HG03342 (cell line): ENCODE measurements around the gene FAM117A.
A peak's percentile ranks its signal among the peaks of the same experiment; 100 is the strongest.

Source experiments
- ATAC-seq: cut with Tn5 transposase; IDR thresholded peaks from one replicate; pipeline ENCODE4 v1.9.1; 2021; ENCODE audit warnings: mild to moderate bottlenecking, moderate library complexity; ENCODE audit not compliant: unreplicated experiment

The FAM117A gene

DNA sequence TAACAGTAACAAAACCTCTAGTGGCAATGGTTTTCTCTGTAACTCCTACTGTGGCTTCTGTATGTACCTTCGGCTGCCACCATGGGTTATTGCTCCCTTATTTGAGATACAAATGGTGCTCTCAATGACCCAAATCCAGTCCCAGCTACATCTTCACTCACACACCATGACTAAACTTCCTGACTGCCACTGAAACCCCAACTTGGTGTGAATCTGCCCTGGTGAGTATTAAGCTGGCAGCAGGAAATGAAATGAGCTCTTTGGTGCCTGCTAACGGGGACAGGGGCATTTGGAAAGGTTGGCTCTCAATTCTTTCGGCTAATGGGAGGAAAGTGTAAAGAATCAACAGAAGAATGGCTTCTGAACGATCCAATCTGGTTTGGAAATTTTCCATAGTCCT, 48.7 kb downstream of the FAM117A start:
- no peak for ATAC-seq

DNA sequence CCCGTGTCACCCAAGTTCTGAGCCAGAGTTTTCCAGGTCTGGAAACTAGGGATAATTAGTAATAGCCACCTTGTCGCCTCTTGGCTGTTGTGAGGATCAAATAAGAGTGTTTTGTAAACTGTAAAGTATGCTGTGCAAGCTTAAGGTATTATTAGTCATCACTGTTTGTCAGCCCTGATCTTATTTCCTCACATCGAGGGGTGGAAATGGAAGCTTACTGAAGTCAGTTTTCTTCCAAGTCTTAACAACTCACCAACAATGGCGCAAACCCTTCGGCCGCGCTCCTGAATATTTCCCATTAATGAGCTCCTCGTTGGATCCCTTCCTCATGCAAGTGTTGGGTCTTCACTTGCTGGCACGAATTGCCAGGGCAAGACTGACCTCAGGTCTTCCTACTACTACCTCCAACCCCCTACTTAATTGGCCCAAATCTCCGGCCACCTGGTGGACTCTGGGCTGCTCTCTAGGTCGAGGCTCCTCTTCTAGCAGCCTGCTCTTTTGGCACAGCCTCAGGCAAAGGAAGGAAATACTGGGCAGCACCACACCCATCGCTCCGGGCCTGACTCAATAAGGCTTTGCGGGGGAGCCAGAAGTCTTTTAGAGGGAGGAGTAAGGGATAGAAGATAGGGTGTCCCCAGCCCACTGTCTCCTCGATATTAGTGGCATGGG, 55.3 kb downstream of the FAM117A start:
- no peak for ATAC-seq

DNA sequence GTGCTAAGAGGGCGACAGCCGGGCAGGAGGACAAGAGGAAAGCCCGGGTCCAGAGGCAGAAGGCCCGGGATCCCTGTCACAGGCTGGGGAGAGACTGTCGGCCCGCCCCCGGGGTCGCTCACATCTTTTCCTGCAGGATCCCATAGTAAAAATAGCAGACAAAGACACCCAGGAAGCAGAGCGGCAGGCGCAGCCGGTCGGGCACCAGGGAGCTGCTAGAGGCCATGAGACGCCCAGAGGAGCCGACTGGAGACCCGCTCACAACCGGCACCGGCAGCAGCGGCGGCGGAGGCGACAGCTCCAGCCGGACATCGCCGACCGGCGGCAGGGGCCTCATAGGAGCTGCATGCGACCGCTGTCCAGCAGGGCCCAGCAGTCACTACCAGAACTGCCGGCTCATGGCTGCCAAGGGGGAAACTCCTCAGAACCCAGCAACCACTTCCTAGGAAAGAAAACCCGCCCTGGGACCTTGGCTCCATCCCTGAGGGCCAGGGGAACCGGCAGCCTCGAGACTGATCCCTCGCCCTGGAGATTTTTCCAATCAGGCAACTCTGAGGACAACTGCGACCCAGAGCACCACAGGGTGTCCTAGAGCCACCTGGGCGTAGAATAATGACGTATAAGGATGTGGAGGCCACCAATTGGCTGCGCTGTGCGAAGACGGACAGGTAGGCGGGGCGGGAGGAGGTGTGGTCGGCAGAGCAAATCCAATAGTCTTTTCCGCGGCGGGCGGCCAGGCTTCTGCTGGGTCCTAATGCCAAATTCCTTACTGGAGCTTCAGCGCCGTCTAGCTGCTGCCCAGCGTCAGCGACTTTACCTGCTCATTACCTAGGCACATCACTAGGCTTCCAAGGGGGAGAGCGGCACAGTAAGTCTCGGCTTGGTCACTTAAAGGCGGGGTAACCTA, 56.1 kb downstream of the FAM117A start, which contains the start of gene SLC35B1:
TSS of gene SLC35B1 (minus strand) at position 357 of the 907 bp plus-strand sequence. CDS start at position 226, 131 bp downstream.
- ATAC-seq, result peak; percentile 91

DNA sequence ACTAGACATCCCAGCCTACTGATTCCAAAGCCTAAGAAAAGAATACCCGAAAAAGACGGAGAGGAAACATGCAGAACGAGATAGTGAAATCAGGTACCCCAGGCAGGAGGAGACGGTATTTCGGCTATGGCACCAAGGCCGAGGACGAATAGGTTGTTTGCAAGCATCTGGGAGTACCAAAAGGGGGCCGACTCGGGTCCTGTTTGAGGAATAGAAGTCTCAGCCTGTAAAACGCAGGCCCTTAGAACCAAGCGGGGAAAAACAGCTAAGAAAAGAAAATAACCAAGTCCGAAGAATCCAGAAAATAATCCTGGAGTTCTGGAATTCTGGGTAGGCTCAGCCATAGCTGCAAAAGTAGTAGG, 56.7 kb downstream of the FAM117A start:
- no peak for ATAC-seq

DNA sequence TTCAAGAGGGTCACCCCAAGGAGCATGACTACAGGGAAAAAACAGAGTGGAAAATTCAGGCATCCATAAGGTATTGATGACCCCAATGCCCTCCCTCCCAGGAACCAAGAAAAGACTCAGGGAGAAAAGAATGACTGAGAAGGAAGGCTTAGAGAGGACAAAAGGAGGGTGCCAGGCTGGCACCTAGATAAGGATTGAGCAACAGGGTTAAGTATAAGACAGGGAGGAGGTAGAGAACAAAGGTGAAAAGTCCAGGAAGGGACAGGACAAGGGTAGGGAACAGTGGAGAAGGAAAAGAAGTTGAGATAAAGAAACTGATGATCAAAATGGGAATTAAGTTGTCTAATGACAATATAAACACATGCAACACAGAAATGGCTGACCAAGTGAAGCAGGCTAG, 58.7 kb downstream of the FAM117A start:
- ATAC-seq, result no peak

DNA sequence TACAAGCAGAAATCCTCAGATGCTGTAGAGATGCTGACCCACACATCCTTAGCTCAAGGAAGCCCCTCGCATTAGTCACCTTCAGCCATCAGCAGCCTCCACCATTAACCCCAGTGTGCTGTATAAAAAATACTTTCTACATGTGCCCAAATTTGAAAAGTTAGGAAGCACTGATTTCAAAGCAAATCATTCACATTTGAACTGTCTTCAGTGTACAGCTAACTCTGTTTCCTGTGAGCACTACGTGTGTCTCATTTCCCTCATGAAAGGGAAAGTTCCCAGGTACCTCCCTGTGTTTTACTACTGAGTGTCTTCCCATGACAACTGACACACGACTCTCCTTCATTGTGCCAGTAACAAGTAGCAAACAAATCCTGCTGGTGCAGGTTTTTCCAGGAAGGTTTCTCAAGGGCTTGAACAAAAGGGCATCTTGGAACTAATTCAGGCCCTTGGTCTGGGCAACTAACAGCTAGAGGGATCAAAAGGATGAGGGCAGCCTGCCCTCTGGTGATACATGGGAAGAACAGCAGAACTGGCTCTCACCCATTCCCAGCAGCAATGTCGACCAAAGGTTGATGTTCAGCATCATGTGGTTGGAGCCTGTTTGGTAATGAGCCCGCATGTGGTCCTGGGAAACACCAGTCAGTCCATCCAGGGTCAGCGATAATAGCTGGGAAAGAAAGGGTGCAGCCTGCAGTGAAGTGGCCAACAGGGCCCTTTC, 60.2 kb downstream of the FAM117A start:
- no peak for ATAC-seq

DNA sequence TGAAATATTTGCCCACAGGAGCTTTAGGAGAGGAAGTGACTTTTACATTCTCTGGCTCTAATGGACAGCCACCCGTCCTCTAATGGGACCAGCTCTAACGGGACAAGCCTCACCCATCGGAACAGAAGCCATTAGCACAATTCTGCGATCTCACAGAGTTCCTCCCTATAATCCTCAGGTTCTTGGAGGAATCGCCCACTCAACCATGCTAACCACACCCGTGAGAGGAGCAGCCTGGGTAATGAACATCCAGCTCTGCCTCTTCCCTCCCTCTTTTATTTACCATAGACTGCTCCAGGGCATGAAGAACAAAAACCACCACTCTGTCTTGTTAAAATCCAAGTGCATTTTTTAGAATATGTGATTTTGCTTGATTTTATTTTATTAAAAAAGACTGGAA, 63.0 kb downstream of the FAM117A start:
- no peak for ATAC-seq

DNA sequence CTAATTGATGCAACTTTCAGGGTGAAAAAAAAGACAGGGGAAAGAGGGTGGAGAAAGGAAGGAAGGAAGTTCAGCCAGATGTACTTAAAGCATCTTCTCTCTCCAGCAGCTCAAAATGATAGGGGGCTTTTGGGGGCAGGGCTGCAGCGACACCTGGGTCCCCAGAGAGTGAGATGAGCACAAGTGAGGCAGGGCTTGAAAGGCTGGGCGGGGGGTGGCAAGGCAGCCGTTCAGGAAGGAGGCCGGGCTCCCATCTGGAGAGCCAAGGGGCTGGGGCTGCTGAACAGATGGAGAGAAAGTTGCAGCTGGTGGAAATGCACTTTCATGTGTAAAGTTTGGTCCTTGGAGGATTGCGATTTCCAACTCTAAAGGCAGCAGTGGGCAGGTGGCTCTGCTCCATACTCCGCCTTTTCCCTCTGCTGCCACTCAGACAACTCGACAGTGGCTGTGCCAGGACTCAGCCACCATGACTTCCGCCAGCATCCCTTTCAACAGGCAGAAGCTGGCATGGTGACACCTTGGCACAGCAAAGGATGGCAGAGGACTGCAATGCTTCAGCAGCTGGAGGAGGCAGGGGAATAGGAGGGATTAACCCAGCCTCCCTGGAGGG, 63.9 kb downstream of the FAM117A start:
- no peak for ATAC-seq

DNA sequence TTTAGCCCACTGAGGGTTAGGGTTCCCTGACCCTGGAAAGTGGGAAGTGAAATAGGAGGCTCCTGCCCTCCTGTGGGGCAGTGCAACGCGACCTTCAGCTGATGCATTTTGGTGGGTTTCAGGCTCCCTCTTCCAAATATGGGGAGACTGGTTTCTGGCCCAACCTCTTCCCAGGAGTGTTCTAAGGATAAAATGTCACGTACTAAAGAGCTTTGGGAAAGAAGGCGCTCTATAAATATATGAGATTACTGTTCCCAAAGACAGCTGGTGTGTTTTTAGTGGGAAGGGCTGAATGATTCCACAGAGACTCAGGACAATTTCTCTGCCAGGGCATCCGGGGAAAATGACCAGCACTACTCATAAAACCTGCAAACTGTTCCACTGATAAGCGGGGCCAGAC, 65.9 kb downstream of the FAM117A start:
- no peak for ATAC-seq

DNA sequence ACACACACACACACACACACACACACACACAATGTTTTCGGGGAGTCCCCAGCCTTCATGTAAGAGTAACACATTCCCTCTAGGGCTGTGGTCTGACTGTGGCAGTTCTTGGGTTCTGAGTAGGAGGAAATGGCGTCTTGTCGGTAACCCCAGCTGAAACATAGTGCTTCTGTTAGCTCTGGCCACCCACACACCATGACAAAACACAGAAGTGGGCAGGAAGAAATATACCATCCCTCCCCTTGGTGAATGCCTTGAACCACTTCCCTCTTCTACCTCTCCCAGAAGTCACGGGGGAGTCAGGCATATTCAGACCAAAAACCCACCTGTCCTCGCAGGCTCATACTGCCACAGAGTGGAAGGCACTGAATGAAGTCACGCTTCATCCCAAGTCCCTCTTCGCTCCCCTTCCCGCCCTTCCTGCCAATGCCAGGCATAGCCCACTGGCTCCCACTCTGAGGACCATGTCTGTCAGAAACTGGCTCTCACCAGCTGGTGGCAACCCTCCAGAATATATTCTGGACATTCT, 67.6 kb downstream of the FAM117A start:
- ATAC-seq, result no peak

DNA sequence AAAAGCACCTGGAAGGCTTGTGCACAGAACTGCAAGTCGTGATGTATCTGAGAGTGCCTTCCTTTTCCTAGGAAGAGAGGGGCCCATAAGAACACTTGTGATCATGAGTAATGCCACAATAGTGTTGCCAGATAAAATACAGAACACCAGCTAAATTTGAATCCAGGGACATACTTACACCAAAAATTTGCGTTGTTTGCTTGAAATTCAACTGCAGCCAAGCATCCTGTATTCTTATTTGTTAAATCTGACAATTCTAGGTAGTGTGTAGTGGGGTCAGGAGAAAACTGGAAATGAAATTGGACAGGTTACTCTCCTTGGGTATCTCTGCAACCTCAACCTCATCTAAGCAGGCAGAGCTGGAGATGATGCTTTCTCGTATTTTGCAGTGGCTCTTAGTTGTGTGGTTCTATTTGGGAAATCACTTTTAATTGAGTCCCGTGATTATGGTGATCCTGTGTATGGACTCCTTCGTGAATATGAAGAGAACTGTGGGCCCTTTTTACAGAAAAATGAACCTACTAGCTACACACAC, 68.2 kb downstream of the FAM117A start:
- ATAC-seq, result no peak

DNA sequence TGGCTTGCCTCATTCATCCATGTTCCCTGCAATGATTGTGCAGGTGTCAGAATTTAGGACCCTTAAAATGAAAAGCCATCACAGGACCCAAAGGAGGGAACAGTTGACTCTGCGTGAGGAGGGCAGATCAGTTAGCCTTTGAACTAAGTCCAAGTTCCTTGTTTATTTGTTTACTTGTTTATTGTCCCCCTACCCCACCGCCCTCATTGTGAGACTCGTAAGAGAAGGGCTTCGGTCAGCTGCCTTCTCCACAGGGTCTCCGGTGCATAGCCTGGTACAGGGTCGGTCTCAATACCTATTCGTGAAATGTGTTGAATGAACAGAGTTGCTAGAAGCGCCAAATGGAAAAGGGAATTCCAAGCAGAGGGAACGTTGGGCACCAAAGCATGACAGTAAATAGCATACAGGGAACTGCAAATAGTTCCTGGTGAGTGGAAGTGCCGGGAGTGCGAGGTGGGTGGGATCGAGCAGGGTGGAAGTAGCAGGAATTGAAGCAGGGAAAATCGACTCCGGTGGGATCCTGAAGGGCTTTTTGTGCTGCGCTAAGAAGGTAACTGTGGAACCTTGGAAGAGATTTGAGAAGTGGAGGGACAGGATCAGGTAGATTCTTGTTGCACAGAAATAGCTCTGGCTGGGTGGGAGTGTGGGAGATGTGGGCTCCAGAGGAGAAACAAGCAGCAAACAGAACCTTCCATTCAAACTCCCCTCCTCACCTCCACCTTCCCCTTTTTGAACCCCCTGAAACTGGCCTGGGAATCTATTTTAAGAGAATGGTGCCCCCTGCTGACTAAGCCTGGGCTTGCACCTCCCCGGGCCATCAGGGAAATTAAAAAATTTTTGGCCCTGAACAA, 68.9 kb downstream of the FAM117A start:
- no peak for ATAC-seq

DNA sequence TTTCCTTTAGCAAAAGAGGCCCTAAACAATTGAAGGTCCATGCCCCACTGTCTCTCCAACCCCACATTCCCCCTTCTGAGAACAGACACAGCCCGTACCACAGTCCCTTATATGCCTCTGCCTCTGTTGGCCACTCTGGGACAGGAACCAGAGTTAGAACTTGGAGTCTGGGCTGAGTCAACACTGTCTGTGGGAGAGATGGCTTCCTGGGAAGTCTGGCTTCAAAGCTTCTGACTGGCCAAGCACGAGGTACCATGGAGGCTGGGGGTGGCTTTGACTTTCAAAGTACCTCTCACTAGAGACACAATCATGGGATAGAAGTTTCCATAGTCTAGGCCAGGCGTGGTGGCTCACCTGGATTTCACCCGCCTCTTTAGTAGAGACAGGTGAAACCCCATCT, 71.2 kb downstream of the FAM117A start:
- ATAC-seq, result no peak

DNA sequence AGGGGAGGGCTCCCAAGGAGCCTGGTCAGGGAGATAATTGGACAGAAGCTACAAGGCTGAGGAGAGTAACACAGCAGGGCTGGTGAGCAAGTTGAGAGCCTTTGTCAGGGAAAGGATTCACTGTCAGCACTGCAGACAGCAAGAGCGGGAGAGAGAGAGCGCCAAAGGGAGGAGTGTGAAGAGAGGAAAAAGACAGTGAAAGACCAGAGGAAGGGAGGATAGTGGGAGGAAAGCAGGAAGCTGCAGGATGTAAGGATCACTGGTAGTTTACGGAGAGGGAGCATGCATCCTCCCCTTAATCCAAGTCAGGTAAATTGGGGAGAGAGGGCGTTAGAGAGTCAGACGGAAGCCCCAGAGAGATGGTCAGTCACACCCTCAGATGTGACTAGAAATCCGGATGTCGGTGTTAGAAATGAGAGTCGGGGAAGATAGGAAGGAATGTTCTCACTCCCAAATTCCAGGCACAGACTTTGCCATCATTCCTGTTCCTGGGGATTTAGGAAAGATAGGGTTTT, 72.2 kb downstream of the FAM117A start:
- no peak for ATAC-seq

DNA sequence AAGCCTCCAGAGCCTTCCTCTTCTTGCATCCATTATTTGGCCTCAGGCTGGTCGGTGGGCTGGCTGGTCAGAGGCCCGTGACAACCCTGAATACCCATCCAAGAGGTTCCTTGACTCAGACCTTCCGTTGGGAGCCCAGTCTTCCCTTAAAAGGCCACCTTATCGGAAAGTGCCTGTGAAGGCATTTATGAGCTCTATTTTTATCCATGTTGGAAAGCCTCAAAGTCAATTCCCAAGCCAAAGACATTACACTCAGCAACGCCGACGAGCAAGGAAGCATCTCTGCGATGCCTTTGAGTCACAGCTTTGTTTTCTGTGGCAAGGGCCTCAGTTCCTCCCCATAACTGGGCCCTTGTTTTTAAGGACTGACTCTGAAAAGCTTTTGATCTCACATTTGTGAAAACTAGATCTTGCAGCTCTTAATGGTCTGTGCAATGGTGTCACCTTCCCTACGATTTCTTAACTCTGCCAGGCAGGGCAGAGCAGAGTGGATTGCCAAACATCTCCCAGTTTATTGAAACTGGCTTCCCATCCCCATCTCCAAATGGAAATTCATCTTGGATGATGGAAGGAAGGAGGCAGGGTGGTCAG, 72.8 kb downstream of the FAM117A start:
- ATAC-seq, result no peak

DNA sequence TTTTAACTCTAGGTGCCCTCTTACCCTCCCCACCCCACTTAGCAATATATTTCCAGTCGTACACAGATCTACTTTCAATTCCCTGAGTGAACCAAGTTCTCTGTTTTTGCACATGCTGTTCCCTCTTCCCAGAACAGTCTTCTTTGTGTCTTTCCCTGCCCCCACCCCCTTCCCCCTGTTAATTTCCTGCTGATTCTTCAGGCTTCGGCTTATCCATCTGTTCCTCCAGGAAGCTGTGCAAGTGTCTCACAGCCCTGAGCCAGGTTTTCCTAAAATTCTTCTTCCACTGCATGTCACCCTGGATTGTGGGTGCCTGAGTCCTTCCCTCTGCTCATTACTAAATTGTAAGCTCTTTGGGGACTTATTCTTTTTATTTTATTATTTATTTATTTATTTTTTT, 73.7 kb downstream of the FAM117A start:
- ATAC-seq, result no peak

DNA sequence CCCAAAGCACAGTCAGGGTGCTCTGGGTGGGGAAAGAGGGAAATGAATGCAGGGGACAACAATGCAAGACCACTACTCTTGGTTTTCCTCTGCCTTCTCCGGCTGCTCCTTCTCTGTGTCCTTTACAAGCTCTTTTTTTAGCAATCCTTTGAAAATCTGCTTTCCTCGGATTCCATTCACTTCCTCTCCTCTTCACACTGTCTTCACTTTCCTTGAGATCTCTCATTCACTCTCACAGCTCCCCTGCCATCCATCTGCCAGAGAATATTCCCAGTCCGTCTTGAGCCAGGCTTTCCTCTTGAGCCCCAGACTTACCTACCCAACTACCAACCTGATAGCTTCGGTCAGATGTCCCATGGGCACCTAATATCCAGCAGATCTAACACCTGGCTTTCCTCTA, 75.1 kb downstream of the FAM117A start:
- no peak for ATAC-seq

DNA sequence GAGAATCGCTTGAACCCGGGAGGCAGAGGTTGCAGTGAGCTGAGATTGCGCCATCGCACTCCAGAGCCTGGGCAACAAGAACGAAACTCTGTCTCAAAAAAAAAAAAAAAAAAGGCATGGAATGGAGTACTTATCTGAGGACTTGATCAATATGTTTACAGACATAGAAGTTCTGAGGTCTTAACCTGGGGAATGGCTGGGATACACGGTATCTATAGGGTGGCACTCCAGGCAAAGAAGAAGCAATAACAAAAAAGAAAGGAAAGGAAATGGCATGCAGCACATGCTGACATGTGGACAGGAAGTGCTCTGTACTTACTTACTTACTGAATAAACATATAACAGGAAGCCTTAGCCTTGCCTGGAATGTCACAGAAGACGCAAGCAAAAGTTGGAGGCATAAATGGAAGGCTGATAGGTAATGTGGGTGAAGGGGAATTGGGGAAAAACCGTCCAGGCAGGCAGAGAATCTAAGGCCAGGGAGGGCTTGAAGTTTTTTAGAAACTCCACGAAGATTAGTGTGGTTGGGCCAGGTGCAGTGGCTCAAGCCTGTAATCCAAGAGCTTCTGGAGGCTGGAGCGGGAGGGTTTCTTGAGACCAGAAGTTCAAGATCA, 75.9 kb downstream of the FAM117A start:
- ATAC-seq, result no peak
